Activated T-cell treated with anti-CD3 and anti-CD28 coated beads for 1 hour (primary cell): ENCODE results near the gene ATPAF1.
"Not testable (repeated sequence)": the region's sequence is repeated elsewhere in the genome, so short reads cannot be mapped to it uniquely, and the experiment has no call there.

Source experiments
- DNase-seq: peaks from one replicate; pipeline ENCODE4 v3.0.0-alpha.2; 2020; ENCODE audit warnings: low read depth

The ATPAF1 gene, protein sequence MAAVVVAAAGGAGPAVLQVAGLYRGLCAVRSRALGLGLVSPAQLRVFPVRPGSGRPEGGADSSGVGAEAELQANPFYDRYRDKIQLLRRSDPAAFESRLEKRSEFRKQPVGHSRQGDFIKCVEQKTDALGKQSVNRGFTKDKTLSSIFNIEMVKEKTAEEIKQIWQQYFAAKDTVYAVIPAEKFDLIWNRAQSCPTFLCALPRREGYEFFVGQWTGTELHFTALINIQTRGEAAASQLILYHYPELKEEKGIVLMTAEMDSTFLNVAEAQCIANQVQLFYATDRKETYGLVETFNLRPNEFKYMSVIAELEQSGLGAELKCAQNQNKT

GRCh38 chr1:46667782-46668760, at the start of gene ATPAF1:
Gene ATPAF1 (minus strand): TSS chr1:46668364. CDS start chr1:46668322, 42 bp downstream.
- peak; percentile 41 for DNase-seq

- no peak for DNase-seq
These were observed 49.5 kb upstream of the ATPAF1 start for GRCh38 chr1:46717654-46718053.

GRCh38 chr1:46714976-46715375, 46.8 kb upstream of the ATPAF1 start:
- DNase-seq = no peak

- DNase-seq = no peak
These were observed 40.0 kb upstream of the ATPAF1 start for GRCh38 chr1:46708121-46708520.

GRCh38 chr1:46705408-46705807, 37.2 kb upstream of the ATPAF1 start:
- DNase-seq = no peak

- DNase-seq = no peak
These were observed 35.9 kb upstream of the ATPAF1 start for GRCh38 chr1:46703927-46704641.

DNA sequence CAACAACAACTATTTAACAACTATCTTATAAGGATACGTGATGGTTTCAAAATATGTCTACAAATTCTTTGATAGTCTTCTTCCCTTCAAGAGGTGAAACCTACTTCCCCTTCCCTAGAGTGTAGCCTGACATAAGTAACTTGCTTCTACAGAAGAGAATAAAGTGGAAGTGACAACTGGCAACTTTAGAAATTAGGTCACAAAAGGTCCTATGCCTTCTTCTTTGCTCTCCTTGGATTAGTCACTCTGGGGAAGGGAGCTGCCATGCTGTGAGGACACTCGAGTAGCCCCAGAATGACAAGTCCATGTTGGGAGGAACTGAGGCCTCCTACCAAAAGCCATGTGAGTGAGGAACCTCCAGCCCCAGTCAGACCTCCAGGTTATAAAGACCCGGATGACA, 31.5 kb upstream of the ATPAF1 start:
- no peak for DNase-seq

DNA sequence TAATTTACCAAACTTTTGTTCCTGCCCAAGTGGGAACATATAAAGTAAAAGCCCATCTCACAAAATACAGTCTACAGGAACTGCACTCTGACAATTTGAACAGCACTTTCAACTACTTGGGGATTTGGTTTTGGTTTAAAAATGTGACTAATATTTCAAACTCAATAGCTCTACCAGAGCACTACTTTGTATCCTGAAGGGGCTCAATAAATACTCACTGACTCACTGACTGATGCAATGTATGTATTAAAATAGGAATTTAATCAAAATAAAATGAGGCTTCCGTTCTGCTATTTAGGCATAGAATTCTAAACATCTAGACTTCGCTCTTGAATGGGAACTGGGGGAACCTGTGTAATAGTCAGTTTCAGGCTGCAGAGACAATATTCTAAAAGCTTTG, 28.9 kb upstream of the ATPAF1 start:
- DNase-seq = no peak

DNA sequence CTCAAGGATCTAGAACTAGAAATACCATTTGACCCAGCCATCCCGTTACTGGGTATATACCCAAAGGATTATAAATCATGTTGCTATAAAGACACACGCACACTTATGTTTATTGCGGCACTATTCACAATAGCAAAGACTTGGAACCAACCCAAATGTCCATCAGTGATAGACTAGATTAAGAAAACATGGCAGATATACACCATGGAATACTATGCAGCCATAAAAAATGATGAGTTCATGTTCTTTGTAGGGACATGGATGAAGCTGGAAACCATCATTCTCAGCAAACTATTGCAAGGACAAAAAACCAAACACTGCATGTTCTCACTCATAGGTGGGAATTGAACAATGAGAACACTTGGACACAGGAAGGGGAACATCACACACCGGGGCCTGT, 26.5 kb upstream of the ATPAF1 start:
- not testable (repeated sequence) for DNase-seq

- DNase-seq = no peak
These were observed 24.9 kb upstream of the ATPAF1 start for GRCh38 chr1:46692811-46693770.

DNA sequence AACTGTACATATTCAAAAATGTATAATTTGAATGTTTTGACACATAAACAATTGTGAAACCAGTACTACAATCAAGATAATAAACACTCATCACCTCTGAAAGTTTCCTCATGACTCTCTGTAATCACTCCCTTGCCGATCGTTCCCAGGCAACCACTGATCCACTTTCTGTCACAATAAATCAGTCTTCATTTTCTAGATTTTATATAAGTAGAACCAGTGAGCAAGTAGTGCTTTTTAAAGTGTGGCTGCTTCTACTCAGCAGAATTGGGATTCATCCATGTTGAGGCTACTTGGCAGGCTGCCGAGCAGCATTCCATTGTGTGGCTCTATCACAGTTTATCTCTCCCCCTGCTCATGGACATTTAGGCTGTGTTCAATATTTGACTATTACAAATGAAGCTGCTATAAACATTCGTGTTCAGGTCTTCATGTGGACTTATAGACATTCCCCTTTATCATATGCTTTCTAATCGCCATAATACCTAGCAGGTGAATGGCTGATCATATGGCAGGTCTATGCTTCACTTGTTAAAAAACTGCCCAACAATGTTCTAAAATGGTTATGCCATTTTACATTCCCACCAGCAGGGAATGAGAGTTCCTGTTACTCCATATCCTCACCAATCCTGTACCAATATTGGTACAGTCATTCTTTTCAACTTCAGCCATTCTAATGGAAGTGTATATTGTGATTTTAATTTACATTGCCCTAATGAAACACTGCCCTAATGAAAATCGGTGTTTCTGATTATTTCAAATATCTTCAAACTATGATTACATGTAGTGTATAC, 24.0 kb upstream of the ATPAF1 start:
- no peak for DNase-seq

GRCh38 chr1:46690931-46691421, 22.8 kb upstream of the ATPAF1 start:
- DNase-seq = no peak

- no peak for DNase-seq
These were observed 21.7 kb upstream of the ATPAF1 start for GRCh38 chr1:46689897-46690296.

DNA sequence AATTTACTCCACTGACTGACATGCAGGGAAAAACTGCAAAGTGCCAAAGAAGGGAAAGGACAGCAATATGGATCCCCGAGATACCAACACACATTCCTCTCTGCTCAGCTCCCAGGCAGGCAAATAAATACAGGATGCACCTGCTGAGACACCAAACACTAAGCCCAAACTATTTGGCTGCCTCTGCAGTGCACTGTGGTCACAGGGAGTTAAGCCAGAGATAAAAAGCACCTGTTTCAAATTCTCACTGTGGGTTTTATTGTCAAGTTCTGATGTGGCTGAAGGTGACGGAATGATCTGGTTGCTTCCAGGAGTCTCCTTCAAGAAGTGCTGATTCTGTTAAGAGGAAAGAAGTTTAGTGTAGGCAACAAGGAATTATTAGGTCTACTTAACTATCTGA, 21.2 kb upstream of the ATPAF1 start:
- no peak for DNase-seq

- DNase-seq = no peak
These were observed 19.9 kb upstream of the ATPAF1 start for GRCh38 chr1:46687921-46688509.

- DNase-seq = no peak
These were observed 19.0 kb upstream of the ATPAF1 start for GRCh38 chr1:46687093-46687659.

- DNase-seq = no peak
These were observed 18.1 kb upstream of the ATPAF1 start for GRCh38 chr1:46686255-46686654.

- DNase-seq = no peak
These were observed 16.5 kb upstream of the ATPAF1 start for GRCh38 chr1:46684670-46685069.

DNA sequence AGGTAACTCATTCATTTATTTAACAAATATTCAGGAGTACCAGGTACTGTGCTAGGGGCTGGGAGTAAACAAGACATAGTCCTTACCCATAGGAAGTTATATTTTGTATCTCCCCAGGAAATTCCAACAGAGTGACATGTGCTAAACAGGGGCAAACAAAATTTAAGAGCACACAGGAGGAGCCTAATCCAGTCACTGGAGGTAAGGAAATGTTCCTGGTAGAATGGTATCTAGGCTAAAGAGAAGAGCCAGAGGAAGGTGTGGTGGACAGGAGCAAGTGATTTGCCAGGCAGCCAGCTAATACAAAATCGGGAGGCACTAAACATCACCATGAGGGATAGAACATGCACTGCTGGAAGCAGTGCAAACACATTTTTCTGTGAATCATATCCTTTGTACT, 13.9 kb upstream of the ATPAF1 start:
- DNase-seq = no peak
